ENCODE data around the gene DYSF. TPM values are rescaled to one million over a fixed set of nuclear protein-coding genes. Genes with fewer than 3 reads are reported as not detected.

Gene DYSF
- total RNA-seq, 2 donors from 2014 or later = 0.23 to 0.30 TPM

DNA sequence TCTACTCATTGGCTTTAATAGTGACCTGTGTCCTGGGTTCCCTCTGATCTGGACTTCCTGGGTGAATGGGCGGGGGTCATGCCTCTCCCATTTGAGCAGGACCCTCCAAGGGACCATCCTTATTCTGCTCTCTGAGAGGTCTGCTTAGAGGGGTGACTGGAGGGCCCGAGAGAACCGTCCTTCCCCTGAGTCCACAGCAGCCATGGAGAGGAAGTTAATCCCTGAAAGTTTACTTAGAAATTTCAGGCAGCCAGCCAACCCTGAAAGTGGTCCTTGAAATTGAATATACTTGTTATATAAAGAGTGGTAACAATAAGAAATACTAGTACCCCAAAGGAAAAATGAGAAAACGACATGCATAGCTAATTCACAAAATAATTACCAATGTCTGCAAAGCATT, 226.1 kb downstream of the DYSF start:
- no peaks in the 10 kb centered on the region for H3K9me3 Mint-ChIP-seq
- DNase-seq (ENCODE audit: low spot score in 2 of 2) (peak in 1 of 2 donors; percentile 13), ATAC-seq (no peak)
- no peak overlapping the region for H3K27ac Mint-ChIP-seq
- no peaks in the 10 kb centered on the region for H3K36me3 Mint-ChIP-seq

DNA sequence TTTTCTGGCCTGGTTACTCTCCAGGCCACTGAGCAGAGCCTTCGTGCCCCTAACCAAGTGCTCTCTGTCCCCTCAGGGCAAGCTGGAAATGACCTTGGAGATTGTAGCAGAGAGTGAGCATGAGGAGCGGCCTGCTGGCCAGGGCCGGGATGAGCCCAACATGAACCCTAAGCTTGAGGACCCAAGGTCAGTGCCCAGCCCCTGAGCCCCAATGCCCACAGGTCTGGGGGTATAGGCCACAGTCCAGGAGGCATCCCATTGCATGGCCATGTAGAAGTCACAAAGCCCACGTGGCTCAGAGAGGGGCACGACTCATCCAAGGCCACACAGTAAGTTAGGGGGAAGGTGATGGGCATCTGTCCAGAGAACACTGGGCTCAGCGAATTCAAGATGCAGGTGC, 227.6 kb downstream of the DYSF start:
- ATAC-seq (no peak), DNase-seq (ENCODE audit: low spot score in 2 of 2) (no peak)
- H3K36me3 Mint-ChIP-seq = no peaks in the 10 kb centered on the region
- H3K9me3 Mint-ChIP-seq = no peaks in the 10 kb centered on the region
- H3K27ac Mint-ChIP-seq = no peak overlapping the region

DNA sequence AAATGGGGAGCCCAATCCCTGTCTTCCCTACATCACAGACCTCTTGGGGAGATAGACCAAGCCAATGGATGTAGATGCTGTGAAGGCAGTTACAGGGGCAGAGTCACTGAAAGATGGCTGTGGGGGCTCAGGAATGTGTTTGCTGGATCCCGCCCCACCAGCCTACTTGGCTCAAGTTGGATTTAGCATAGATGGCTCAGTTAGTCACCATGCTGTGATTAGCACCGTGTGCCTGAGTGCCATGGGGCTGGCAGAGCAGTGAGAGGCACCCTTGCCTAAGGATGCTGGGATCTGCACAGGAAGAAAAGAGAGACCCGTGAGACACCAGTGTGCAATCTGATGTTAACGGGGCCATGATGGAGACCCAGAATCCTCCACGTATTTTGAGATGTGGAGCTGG, 228.3 kb downstream of the DYSF start:
- Mint-ChIP-seq H3K9me3 (no peaks in the 10 kb centered on the region), H3K27ac (no peak overlapping the region)
- no peak for ATAC-seq

DNA sequence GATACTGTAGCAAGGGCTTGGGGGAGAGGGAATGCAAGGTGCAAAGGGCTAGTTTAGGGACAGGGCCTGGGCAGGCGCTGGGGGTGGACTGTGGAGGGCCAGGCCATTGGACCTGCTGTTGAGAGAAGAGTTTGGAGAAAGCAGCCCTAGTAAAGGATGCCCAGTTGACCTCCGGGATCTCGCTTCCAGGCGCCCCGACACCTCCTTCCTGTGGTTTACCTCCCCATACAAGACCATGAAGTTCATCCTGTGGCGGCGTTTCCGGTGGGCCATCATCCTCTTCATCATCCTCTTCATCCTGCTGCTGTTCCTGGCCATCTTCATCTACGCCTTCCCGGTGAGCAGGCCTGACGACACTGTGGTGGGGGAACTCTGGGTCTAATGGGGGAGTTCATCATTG, 229.0 kb downstream of the DYSF start:
- DNase-seq (ENCODE audit: low spot score in 2 of 2) = no peak
- no peaks in the 10 kb centered on the region for H3K9me3 Mint-ChIP-seq
- no peak overlapping the region for H3K27ac Mint-ChIP-seq
- no peak for ATAC-seq
- no peaks in the 10 kb centered on the region for H3K36me3 Mint-ChIP-seq

More for the DNA sequence above, 228.3 kb downstream of the DYSF start:
- no peak for DNase-seq (ENCODE audit: low spot score in 2 of 2)
- H3K36me3 Mint-ChIP-seq = no peaks in the 10 kb centered on the region

DNA sequence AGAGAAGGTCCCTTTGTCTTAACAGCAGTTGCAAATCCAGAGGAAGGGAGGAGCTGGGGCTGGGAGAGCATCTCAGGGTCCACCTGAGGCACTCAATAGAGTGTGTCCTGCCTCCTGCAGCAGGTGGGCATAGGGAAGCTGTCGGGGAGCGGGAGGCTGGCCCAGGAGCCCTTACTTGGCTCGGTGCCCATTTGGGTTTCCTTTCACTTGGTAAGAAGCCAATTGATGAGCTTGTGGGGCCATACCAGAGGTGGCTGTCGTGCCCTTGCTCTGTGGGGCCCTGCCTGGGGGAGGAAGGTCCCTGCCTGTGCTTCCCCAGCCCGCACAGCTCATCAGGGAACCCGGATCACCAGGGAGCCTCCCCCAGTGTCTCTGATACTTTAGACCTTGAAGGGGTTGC, 229.7 kb downstream of the DYSF start:
- ATAC-seq (no peak), DNase-seq (ENCODE audit: low spot score in 2 of 2) (no peak)
- H3K36me3 Mint-ChIP-seq = no peaks in the 10 kb centered on the region
- no peaks in the 10 kb centered on the region for H3K9me3 Mint-ChIP-seq
- no peak overlapping the region for H3K27ac Mint-ChIP-seq

DNA sequence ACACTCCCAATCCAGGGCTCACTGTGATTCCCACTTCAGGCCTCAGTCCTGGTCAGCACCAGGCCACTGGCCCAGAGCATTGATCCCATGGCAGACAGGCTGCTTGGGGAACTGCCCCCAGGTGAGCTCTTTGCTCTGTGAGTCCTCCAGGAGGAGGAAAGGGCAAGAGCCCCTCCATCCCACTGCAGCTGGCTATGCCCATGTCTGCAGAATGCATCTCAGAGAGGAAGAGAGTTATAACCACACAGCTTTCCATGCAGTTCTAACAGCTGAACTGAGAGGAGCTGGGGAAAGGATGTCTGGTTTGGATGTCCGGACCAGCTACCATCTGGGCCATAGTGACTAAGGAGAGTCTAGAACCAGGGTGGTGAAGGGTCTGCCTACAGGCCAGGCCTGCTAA, 230.3 kb downstream of the DYSF start:
- Mint-ChIP-seq H3K27ac (no peak overlapping the region), H3K36me3 (no peaks in the 10 kb centered on the region), H3K9me3 (no peaks in the 10 kb centered on the region)
- no peak for DNase-seq (ENCODE audit: low spot score in 2 of 2)
- no peak for ATAC-seq

DNA sequence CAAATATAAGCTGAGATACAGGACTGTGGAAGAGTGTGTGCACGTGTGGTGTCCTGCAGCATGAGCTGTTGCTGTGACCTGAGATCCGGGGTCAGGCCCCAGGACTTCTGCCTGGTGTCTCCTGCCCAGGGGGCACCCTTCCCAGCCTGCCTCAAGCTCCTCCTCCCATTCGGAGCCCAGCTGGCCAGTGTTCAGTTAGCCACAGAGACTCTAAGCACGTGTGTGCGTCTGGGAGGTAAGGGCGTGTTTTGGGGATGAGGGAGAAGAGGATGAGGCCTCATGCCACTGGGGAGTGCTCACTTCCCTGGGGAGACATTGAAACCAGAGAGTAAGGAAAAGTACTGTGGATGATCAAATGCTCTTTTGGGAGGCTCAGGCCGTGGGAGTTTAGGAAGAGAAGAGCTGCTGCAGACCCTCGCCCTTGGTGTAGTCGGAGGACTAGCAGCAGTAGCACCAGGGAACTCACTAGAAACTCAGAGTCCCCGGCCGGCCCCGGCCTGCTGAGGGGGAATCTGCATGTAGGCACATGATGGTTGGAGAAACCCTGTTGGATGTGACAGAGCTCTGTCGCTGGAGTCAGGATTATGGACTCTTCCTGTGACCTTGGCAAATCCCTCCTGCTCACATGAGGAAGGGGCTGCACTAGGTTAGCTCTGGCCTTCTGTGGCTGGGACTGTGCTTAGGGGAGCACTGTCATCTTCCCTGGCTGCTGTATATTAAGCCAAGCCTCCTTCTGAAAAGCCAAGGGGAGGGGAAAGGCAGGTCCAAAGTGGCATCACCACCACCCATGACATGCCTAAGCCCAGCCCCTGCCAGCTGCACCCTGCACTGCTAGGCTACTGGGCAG, 231.1 kb downstream of the DYSF start:
- no peaks in the 10 kb centered on the region for H3K9me3 Mint-ChIP-seq
- H3K36me3 Mint-ChIP-seq = no peaks in the 10 kb centered on the region
- ATAC-seq (no peak), DNase-seq (ENCODE audit: low spot score in 2 of 2) (no peak)
- no peak overlapping the region for H3K27ac Mint-ChIP-seq

DNA sequence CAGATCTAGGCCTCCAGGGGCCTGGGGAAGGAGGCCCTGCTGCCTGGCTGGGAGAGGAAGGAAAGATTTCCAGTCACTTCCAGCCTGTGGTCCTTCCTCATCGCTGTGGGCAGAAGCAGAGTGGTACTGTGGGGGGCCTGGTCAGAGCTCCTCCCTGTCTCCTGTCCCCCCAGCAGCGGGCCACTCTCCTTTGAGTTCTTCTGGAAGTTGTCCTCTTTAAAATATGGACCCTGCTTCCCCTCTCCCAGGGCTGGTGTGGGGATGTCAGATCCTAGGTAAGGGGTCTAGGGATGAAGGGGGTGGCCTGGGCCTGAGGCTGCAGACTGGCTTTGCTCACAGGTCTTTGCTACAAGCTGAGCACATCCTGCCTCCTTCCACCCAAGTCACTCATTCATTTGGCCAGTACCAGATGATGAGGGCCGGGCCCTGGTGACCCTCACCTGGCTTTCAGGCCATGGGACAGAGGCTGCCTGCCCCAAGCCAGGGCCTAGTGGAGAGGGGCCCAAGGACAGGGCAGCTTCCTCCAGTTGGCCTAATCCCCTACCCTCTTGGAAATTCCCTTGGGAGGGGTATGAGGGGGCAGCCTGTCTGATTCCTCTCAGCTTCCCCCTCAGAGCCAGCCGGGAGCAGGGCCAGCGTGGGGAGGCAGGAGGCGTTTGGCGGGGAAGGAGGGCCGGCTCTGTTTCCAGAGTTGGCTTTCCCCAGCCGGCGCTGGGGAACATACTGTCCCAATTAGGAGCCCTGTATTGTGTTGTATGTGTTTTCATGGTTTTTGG, 231.9 kb downstream of the DYSF start:
- H3K36me3 Mint-ChIP-seq = no peaks in the 10 kb centered on the region
- ATAC-seq (no peak), DNase-seq (ENCODE audit: low spot score in 2 of 2) (no peak)
- H3K9me3 Mint-ChIP-seq = no peaks in the 10 kb centered on the region
- H3K27ac Mint-ChIP-seq = no peak overlapping the region

DNA sequence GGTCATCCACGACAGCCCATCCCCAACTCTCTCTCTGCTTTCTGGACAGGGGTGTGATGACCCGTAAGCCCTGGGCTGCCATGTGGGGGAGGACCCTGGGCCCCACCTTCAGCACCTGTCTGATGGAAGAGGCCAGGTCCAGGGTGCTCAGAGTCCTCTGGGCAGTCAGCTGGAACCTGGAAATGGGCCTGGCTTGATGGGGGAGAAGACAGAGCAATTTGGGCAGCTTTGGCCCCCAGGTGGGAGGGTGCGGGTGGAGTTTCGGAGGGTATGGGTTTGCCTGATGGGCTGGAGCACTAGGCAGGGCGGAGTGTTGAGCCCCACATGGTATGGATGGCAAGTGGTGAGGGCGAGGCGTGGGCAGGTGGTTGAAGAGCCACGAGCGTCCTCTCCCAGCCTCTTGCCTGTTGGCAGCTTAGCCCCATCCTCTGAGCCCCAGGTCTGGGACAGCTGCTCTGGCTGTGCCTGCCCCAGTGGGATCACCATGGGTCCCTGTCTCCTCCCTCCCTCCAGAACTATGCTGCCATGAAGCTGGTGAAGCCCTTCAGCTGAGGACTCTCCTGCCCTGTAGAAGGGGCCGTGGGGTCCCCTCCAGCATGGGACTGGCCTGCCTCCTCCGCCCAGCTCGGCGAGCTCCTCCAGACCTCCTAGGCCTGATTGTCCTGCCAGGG, 232.7 kb downstream of the DYSF start:
- no peaks in the 10 kb centered on the region for H3K9me3 Mint-ChIP-seq
- ATAC-seq (no peak), DNase-seq (ENCODE audit: low spot score in 2 of 2) (no peak)
- H3K36me3 Mint-ChIP-seq = no peaks in the 10 kb centered on the region
- H3K27ac Mint-ChIP-seq = no peak overlapping the region

DNA sequence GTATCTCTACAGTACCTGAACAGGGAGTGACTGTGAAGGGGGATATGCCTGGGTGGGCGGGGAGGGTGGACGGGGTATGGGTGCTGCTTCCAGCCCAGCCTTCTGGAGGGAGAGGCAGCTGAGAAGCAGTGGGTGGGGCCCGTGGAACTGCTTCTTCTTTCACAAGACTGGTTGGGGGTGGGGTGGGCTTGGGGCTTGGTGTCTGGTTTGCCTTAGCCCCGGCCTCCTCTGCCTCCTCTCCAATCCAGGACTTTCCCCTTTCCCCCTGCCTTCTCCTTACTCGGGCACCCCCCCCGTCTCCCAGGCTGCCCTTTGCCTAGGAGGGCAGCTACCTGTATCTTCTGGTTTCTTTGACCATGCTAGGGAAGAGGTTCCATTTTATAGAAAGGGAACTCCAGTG, 233.4 kb downstream of the DYSF start:
- Mint-ChIP-seq H3K9me3 (no peaks in the 10 kb centered on the region), H3K36me3 (no peaks in the 10 kb centered on the region), H3K27ac (no peak overlapping the region)
- DNase-seq (ENCODE audit: low spot score in 2 of 2) (no peak), ATAC-seq (no peak)

DNA sequence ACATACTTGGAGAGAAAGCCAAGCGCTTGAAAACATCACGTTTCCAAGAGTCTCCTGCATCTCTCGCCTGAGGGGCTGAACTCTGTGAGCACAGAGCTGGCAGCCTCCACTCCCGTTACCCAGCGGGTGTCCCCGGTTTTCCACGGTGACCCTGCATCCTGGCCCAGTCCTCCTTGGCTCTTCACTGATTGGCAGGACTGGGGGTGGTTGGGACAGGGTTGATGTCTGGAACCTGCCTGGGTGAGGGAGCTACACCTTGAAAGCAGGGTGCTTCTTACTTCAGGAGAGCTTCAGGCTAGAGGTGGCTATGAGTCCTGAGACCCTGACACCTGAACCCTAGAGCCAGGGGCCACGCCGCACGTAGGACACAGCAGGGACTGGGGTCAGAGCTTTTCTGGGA, 234.1 kb downstream of the DYSF start:
- DNase-seq (ENCODE audit: low spot score in 2 of 2) (no peak), ATAC-seq (no peak)
- no peaks in the 10 kb centered on the region for H3K9me3 Mint-ChIP-seq
- no peaks in the 10 kb centered on the region for H3K36me3 Mint-ChIP-seq
- peak overlapping the region in 1 of 2 donors; percentile 53 for H3K27ac Mint-ChIP-seq

DNA sequence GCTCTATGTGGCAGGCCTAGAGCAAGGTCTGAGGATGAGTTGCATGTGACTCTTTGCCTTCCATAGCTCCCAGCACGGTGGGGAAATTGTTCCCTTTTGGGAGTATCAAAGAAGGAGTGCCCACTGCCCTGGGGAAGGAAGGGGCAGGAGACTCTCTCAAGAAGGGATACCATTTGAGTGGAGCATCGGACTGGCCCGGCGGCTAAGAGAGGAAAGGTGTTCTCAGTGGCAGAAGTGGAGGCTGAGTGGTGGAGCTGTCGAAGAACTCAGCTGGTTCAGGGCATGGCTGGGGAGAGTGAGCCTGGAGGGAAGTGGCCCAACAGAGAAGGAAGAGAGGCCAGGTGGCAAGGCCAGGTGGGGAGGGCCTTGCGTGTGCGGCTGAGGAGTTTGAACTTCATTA, 235.2 kb downstream of the DYSF start:
- H3K36me3 Mint-ChIP-seq = no peaks in the 10 kb centered on the region
- H3K9me3 Mint-ChIP-seq = no peaks in the 10 kb centered on the region
- ATAC-seq = no peak
- no peak for DNase-seq (ENCODE audit: low spot score in 2 of 2)
- no peak overlapping the region for H3K27ac Mint-ChIP-seq

DNA sequence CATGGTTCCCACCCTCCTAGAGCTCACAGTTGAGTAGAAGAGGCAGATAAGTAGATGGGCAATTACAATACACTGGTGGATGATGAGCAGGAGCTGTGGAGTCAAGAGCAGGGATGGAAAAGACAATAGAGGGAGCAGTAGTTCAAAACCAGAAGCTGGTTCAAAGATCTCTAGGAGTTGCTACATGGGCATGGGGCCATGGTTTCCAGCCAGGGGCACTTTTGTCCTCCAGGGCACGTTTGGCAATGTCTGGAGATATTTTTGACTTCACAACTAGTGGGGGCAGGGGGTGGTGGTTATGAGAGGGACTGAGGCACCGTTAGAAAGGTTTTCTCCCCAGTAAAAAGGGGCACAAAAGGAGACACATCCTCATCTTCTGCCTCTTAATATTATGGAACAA, 236.0 kb downstream of the DYSF start:
- no peaks in the 10 kb centered on the region for H3K9me3 Mint-ChIP-seq
- ATAC-seq = no peak
- H3K36me3 Mint-ChIP-seq = no peaks in the 10 kb centered on the region
- no peak overlapping the region for H3K27ac Mint-ChIP-seq
- DNase-seq (ENCODE audit: low spot score in 2 of 2) = no peak

DNA sequence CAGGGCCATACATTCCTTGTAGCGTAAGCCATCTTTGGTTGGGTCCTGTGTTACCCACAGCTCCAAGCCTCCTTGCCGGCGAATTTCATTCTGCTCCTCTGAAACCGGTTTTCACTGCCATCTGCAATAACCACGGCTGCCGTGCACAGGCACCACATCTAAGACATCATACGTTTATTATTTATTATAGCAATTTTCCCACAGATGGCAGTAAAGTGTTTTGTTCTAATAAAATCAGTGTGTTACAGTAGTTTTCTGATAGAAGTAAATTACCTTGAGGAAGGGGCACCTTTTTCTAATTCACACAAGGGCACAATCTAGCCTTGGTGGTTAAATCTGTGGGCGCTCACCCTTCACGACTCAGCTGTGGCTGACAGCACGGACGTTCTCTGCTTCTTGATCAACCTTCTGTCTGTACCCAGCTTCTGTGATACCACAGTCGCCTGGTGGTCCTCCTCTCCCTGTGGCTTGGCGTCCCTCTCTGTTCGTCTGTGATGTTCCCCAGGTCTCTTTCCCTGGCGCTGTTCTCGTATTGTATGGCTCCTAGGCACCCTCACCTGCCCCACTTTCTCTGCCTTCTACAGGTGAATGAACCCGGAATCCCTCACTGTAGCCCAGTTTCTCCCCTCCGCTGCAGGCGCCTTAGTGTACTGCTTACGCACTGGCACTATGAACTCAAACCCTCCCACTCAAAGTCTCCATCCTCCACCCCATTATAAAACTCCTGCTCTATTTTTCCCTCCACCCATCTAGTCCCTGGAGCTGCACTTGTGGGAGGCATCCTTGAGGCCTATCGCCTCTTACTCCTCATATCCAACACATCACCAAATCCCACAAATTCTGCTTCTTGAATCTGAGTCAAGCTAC, 236.8 kb downstream of the DYSF start:
- Mint-ChIP-seq H3K27ac (no peak overlapping the region), H3K36me3 (no peaks in the 10 kb centered on the region), H3K9me3 (no peaks in the 10 kb centered on the region)
- DNase-seq (ENCODE audit: low spot score in 2 of 2) = no peak
- ATAC-seq = no peak

DNA sequence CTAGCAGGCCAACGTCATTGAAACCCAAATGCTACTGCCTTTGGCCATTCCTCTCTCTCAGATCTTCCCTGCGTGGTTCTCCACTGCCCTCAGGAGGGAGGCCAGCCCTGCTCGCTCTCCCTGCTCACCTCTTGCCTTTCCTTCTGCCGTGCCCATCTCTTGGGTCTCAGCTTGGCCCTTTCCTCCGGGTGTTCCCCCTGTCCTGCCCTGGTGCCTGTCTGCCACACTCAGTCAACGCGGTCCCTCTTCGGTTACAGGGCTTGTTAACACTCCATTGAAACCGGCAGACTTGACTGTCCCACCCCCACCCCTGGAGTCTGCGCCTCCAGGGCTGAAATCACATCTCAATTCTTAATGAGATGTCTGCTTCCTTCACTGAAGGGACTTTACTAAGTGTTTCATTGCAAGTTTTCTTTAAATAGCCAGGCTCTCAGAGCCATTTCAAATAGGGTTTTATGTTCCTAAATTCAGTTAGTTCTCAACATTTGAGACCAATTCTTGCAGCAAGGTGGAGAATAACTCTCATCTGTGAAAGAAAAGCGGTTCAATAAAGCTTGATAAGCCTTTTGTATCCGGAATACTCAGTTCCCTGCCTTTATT, 237.6 kb downstream of the DYSF start:
- ATAC-seq = no peak
- Mint-ChIP-seq H3K27ac (peak overlapping the region in 1 of 2 donors; percentile 59), H3K9me3 (no peaks in the 10 kb centered on the region), H3K36me3 (no peaks in the 10 kb centered on the region)
- no peak for DNase-seq (ENCODE audit: low spot score in 2 of 2)

DNA sequence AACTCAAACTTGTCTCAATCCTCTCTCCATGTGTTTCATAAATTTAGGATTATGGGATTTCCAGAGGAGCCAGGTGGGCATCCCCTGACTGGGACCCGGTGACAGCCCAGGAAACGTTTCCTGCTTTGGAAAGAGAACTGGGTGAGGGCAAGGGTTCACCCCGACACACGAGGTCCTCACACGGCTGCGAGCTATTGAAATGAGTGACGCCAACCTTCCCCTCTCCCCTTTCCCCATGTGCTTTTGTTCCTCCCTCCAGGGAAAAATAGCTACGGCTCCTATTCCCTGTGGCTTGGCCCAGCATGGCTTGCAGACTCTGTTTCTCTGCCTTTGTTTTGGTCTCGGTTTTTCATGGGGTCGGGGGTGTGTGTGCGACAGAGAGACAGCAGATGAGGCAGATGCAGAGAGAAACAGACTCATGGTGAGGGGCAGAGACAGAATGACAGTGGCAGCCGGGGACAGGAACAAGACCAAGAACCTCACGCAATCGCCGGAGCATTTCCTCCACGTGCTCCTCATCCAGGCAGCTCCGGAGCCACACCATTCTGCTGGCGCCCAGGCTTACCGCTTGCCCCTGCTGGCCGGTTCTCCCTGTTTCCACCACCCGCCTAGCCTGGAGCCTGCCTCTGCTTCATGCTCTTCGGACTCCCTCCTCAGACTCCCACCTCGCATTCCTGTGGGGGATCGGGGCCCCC, 238.5 kb downstream of the DYSF start:
- H3K36me3 Mint-ChIP-seq = no peaks in the 10 kb centered on the region
- DNase-seq (ENCODE audit: low spot score in 2 of 2) = no peak
- no peak for ATAC-seq
- no peaks in the 10 kb centered on the region for H3K9me3 Mint-ChIP-seq
- H3K27ac Mint-ChIP-seq = peak overlapping the region in 1 of 2 donors; percentile 29

Data from activated naive CD4-positive, alpha-beta T cell treated with anti-CD3 and anti-CD28 coated beads, Interleukin-2, amount 50 U/mL, for 72 hours (primary cell).